ENCODE data around the gene PIH1D1. TPM values are rescaled to one million over a fixed set of nuclear protein-coding genes. Genes with fewer than 3 reads are reported as not detected.
A peak's percentile ranks its signal among the peaks of the same experiment; 100 is the strongest.

PIH1D1 gene
- total and polyA plus RNA-seq, 2 of the 13 experiments (the other 11 are each of a cell fraction or from before 2014, with no cell fraction given) = 110 to 137 TPM

DNA sequence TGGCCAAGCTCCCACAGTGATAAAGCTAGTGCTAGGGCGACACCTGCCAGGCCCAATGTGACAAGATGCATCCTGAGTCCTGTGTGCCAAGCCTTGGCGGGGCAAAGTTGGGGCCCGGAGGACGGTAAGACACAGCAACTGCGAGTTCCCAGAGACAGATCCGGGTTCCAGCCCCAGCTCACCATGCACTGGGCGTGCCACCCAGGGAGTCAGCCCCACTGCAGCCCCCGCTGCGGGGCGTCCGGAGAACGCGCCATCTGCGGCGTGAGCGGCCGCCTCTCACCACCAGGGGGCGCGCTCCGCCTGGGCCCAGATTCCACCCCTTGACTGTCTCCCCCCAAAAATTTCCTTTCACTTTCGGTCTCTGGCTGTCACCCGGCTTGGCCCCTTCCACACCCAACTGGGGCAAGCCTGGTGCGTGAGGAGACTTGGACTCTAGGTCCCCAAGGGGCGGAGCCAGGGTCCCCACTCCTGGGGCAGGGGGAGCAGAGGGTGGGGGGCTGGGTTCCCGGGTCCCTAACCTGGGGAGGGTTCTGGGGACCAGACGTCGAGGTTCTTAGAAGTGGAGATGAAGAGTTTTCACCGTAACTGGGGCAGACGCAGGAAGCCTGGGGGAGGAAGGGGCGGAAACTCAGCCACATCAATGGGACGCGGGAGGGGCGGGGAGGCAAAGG, 22.4 kb upstream of the PIH1D1 start, which contains the start of gene FLT3LG (continued):
- TF ChIP-seq, protein P1, sequence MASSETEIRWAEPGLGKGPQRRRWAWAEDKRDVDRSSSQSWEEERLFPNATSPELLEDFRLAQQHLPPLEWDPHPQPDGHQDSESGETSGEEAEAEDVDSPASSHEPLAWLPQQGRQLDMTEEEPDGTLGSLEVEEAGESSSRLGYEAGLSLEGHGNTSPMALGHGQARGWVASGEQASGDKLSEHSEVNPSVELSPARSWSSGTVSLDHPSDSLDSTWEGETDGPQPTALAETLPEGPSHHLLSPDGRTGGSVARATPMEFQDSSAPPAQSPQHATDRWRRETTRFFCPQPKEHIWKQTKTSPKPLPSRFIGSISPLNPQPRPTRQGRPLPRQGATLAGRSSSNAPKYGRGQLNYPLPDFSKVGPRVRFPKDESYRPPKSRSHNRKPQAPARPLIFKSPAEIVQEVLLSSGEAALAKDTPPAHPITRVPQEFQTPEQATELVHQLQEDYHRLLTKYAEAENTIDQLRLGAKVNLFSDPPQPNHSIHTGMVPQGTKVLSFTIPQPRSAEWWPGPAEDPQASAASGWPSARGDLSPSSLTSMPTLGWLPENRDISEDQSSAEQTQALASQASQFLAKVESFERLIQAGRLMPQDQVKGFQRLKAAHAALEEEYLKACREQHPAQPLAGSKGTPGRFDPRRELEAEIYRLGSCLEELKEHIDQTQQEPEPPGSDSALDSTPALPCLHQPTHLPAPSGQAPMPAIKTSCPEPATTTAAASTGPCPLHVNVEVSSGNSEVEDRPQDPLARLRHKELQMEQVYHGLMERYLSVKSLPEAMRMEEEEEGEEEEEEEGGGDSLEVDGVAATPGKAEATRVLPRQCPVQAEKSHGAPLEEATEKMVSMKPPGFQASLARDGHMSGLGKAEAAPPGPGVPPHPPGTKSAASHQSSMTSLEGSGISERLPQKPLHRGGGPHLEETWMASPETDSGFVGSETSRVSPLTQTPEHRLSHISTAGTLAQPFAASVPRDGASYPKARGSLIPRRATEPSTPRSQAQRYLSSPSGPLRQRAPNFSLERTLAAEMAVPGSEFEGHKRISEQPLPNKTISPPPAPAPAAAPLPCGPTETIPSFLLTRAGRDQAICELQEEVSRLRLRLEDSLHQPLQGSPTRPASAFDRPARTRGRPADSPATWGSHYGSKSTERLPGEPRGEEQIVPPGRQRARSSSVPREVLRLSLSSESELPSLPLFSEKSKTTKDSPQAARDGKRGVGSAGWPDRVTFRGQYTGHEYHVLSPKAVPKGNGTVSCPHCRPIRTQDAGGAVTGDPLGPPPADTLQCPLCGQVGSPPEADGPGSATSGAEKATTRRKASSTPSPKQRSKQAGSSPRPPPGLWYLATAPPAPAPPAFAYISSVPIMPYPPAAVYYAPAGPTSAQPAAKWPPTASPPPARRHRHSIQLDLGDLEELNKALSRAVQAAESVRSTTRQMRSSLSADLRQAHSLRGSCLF (CRISPR knock-in tag; IDR thresholded peaks at IDR 0.05; ENCODE audit: borderline replicate concordance) = no peak
- TF ChIP-seq RBFOX2 (IDR thresholded peaks at IDR 0.05; ENCODE audit: low read depth, low read length) = 0 out of 2 replicates have a peak, but pooled peaks have one; percentile 29
- TF ChIP-seq NCOA1 (CRISPR knock-in tag; IDR thresholded peaks at IDR 0.05) = no peak
- TF ChIP-seq FOXA1 (IDR thresholded peaks at IDR 0.05) = no peak
- TF ChIP-seq FOXA1 (CRISPR knock-in tag; IDR thresholded peaks at IDR 0.05) = no peak
- TF ChIP-seq, protein P2, sequence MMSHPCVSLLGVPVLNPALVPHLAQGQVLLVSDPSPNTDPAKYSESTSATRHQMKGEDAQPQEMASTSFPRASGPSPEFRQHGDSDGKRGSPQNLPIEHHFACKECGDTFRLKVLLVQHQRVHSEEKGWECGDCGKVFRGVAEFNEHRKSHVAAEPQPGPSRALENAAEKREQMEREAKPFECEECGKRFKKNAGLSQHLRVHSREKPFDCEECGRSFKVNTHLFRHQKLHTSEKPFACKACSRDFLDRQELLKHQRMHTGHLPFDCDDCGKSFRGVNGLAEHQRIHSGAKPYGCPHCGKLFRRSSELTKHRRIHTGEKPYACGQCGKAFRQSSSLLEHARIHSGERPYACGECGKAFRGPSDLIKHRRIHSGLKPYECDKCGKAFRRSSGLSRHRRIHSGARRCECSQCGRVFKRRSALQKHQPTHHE (CRISPR knock-in tag; IDR thresholded peaks at IDR 0.05; ENCODE audit: borderline replicate concordance) = no peak
- TF ChIP-seq TOPORS (CRISPR knock-in tag; IDR thresholded peaks at IDR 0.05) = no peak
- TF ChIP-seq CC2D1A (CRISPR knock-in tag; IDR thresholded peaks at IDR 0.05) = no peak
- TF ChIP-seq ELF3 (CRISPR knock-in tag; IDR thresholded peaks at IDR 0.05) = no peak
- no peak for TF ChIP-seq PCBP2 (optimal IDR thresholded peaks at IDR 0.05; ENCODE audit: low read depth, low read length, poor library complexity, severe bottlenecking)
- no peak for TF ChIP-seq ZNF3 (CRISPR knock-in tag; IDR thresholded peaks at IDR 0.05)
- TF ChIP-seq EP300 (IDR thresholded peaks at IDR 0.05; ENCODE audit: low read depth in 2 of 2, low read length in 2 of 2) = 0 out of 4 replicates have a peak, but pooled peaks of 1 of the 2 experiments have one; percentile 5
- TF ChIP-seq EP300 (CRISPR knock-in tag; IDR thresholded peaks at IDR 0.05; ENCODE audit: borderline replicate concordance) = no peak
- TF ChIP-seq, protein P3, sequence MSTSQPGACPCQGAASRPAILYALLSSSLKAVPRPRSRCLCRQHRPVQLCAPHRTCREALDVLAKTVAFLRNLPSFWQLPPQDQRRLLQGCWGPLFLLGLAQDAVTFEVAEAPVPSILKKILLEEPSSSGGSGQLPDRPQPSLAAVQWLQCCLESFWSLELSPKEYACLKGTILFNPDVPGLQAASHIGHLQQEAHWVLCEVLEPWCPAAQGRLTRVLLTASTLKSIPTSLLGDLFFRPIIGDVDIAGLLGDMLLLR (CRISPR knock-in tag; IDR thresholded peaks at IDR 0.05) = no peak
- 0 out of 2 replicates have a peak, but pooled peaks have one; percentile 34 for TF ChIP-seq ZNF83 (CRISPR knock-in tag; IDR thresholded peaks at IDR 0.05; ENCODE audit: borderline replicate concordance)
- TF ChIP-seq ZSCAN30 (CRISPR knock-in tag; IDR thresholded peaks at IDR 0.05) = no peak
- TF ChIP-seq HNRNPK (IDR thresholded peaks at IDR 0.05; ENCODE audit: low read depth, low read length, poor library complexity, severe bottlenecking) = no peak
- TF ChIP-seq WIZ (CRISPR knock-in tag; IDR thresholded peaks at IDR 0.05) = no peak
- no peak for TF ChIP-seq FOXM1 (CRISPR knock-in tag; IDR thresholded peaks at IDR 0.05)
- TF ChIP-seq ZNF883 (CRISPR knock-in tag; IDR thresholded peaks at IDR 0.05; ENCODE audit: not compliant biosample characterization) = no peak
- no peak for TF ChIP-seq NR1H2 (CRISPR knock-in tag; IDR thresholded peaks at IDR 0.05; ENCODE audit: borderline replicate concordance, low read depth)
- TF ChIP-seq ISX (CRISPR knock-in tag; conservative IDR thresholded peaks at IDR 0.05) = no peak
- no peak for TF ChIP-seq ZNF678 (CRISPR knock-in tag; IDR thresholded peaks at IDR 0.05)
- TF ChIP-seq, protein P4, sequence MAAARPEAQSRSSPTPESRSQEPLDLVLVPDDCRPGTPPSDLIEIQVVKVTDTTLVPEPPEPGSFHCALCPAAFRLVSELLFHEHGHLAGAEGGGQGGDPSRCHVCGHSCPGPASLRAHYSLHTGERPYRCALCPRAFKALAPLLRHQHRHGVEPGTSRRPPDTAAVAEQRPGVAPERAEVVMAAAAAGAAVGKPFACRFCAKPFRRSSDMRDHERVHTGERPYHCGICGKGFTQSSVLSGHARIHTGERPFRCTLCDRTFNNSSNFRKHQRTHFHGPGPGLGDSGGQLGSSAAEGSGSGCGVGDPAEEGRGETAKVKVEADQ (CRISPR knock-in tag; IDR thresholded peaks at IDR 0.05; ENCODE audit: borderline replicate concordance) = no peak
